Osteoblast (primary cell): ENCODE results near the gene NKX2-1. TPM values are rescaled to one million over a fixed set of nuclear protein-coding genes. Genes with fewer than 3 reads are reported as not detected.

Experiments
- DNase-seq: peaks from one replicate; pipeline ENCODE4 v3.0.0; 2011; ENCODE audit warnings: low spot score, mixed read lengths; ENCODE audit not compliant: insufficient read length; ENCODE audit errors: missing footprints
- H2AFZ ChIP-seq: 2 replicates; pipeline ENCODE4 v1.6.0; 2011; ENCODE audit warnings: mild to moderate bottlenecking, low read length
- H3K27ac ChIP-seq: 2 replicates; pipeline ENCODE4 v1.5.1; 2011; ENCODE audit warnings: mild to moderate bottlenecking, low read depth, low read length, moderate library complexity
- H3K27me3 ChIP-seq: 2 replicates; pipeline ENCODE4 v1.6.0; 2012; ENCODE audit warnings: mild to moderate bottlenecking, control low read depth, inconsistent platforms, low read length, moderate library complexity; ENCODE audit not compliant: insufficient read depth
- H3K36me3 ChIP-seq: 2 replicates; pipeline ENCODE4 v1.5.1; 2011; ENCODE audit warnings: mild to moderate bottlenecking, low read length, control low read depth, moderate library complexity; ENCODE audit not compliant: insufficient read depth
- H3K4me1 ChIP-seq: 2 replicates; pipeline ENCODE4 v1.5.1; 2011; ENCODE audit warnings: mild to moderate bottlenecking, low read length, control low read depth, moderate library complexity; ENCODE audit not compliant: insufficient read depth
- H3K4me2 ChIP-seq: 2 replicates; pipeline ENCODE4 v1.6.0; 2011; ENCODE audit warnings: mild to moderate bottlenecking, low read length; ENCODE audit not compliant: insufficient read depth
- H3K4me3 ChIP-seq: fragments of 200-600 bp; sonication (generic); 3 replicates; pipeline ENCODE4 v1.5.1; 2012; ENCODE audit warnings: mild to moderate bottlenecking, low read length, inconsistent platforms; ENCODE audit not compliant: insufficient read depth
- H3K79me2 ChIP-seq: 2 replicates; pipeline ENCODE4 v1.6.0; 2012; ENCODE audit warnings: mild to moderate bottlenecking, low read length, control low read depth, inconsistent platforms; ENCODE audit not compliant: insufficient read depth
- H3K9me3 ChIP-seq: 2 replicates; pipeline ENCODE4 v1.5.1; 2011; ENCODE audit warnings: low read depth, low read length, control low read depth
- H4K20me1 ChIP-seq: 2 replicates; pipeline ENCODE4 v1.6.0; 2012; ENCODE audit warnings: mild to moderate bottlenecking, low read length, control low read depth; ENCODE audit not compliant: insufficient read depth
- total RNA-seq: library from RNA; depleted of rRNA; stranded (reverse); fragments of >200 nt; gene quantifications from 2 replicates; pipeline ENCODE4 v1.2.3, GENCODE V29; 2012
- TF ChIP-seq, protein P1 (sequence below): IDR thresholded peaks from 2 replicates; pipeline ENCODE4 v1.5.1; 2011; ENCODE audit warnings: mild to moderate bottlenecking, low read depth, low read length, moderate library complexity; ENCODE audit errors: extremely low read depth

Gene NKX2-1
- total RNA-seq, 1 donor, result not detected

- Histone ChIP-seq H3K36me3 (no peaks in the 10 kb centered on the region), H3K27ac (no peak overlapping the region), H3K27me3 (peaks cover 94% of the 10 kb centered on the region), H3K9me3 (no peaks in the 10 kb centered on the region), H4K20me1 (no peaks in the 10 kb centered on the region), H3K4me3 (peak overlapping the region; percentile 13), H3K4me2 (peak overlapping the region; percentile 18), H3K79me2 (no peaks in the 10 kb centered on the region), H3K4me1 (no peaks in the 10 kb centered on the region), H2AFZ (no peak overlapping the region)
- TF ChIP-seq, protein P1, sequence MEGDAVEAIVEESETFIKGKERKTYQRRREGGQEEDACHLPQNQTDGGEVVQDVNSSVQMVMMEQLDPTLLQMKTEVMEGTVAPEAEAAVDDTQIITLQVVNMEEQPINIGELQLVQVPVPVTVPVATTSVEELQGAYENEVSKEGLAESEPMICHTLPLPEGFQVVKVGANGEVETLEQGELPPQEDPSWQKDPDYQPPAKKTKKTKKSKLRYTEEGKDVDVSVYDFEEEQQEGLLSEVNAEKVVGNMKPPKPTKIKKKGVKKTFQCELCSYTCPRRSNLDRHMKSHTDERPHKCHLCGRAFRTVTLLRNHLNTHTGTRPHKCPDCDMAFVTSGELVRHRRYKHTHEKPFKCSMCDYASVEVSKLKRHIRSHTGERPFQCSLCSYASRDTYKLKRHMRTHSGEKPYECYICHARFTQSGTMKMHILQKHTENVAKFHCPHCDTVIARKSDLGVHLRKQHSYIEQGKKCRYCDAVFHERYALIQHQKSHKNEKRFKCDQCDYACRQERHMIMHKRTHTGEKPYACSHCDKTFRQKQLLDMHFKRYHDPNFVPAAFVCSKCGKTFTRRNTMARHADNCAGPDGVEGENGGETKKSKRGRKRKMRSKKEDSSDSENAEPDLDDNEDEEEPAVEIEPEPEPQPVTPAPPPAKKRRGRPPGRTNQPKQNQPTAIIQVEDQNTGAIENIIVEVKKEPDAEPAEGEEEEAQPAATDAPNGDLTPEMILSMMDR, result no peak
- peak; percentile 96 for DNase-seq
Observed at GRCh38 chr14:36520601-36521525, 831 bp upstream of the NKX2-1 start.

- H3K36me3 ChIP-seq, result no peaks in the 10 kb centered on the region
- peaks cover 93% of the 10 kb centered on the region for H3K27me3 ChIP-seq
- H3K9me3 ChIP-seq, result no peaks in the 10 kb centered on the region
- no peak overlapping the region for H2AFZ ChIP-seq
- TF ChIP-seq, protein P1, result no peak
- no peak overlapping the region for H3K4me3 ChIP-seq
- H3K4me2 ChIP-seq, result no peak overlapping the region
- no peaks in the 10 kb centered on the region for H4K20me1 ChIP-seq
- DNase-seq, result no peak
- H3K4me1 ChIP-seq, result no peaks in the 10 kb centered on the region
- no peaks in the 10 kb centered on the region for H3K79me2 ChIP-seq
- no peak overlapping the region for H3K27ac ChIP-seq
Observed at GRCh38 chr14:36518586-36519430, 1.2 kb downstream of the NKX2-1 start.

DNA sequence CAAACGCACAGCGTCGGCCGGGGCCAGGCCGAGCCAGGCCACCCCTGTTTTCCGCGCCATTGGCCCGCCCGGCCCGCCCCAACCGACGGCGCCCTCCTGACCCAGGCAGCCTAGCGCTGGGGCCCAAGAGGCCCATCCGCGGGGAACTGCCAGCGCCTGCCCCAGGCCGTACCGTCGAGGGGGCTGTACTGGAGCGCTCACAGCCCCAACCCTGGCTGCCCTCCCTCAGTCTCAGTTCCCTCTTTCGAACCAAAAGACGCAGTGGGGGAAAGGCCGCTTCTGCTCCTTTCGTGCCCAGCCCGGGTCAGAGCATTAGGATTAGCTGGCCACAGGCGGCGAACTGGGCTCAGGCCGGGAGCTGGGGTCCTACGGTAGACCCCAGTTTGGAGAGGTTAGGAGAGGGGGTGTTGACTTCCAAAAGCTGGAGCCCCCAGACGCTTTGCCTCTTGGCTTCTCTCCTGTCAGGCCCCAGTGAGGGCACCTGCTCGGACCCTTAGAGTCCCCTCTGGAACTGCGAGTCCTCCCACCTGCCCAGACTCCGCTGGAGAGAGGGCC is 1.9 kb downstream of the NKX2-1 start:
- no peak for DNase-seq
- Histone ChIP-seq H3K9me3 (no peaks in the 10 kb centered on the region), H3K4me1 (no peaks in the 10 kb centered on the region), H3K4me2 (no peak overlapping the region), H2AFZ (no peak overlapping the region), H3K27me3 (peaks cover 93% of the 10 kb centered on the region), H4K20me1 (no peaks in the 10 kb centered on the region), H3K79me2 (no peaks in the 10 kb centered on the region), H3K27ac (no peak overlapping the region), H3K4me3 (no peak overlapping the region), H3K36me3 (no peaks in the 10 kb centered on the region)
- TF ChIP-seq, protein P1, result no peak
